Measurements from ENCODE around the gene CALML6.

Gene CALML6

GRCh38 chr1:1965546-1965945, 50.5 kb downstream of the CALML6 start:
- no peak for DNase-seq (ENCODE audit: low read depth)

GRCh38 chr1:1966071-1966740, 51.1 kb downstream of the CALML6 start:
- no peak for DNase-seq (ENCODE audit: low read depth)

Data from activated T-cell treated with anti-CD3 and anti-CD28 coated beads for 1 hour (primary cell).